HepG2 (cell line): ENCODE data around the gene MTHFD1L. TPM values are rescaled to one million over a fixed set of nuclear protein-coding genes. Genes with fewer than 3 reads are reported as not detected.

ENCODE experiments used
- BCL6 ChIP-seq: IDR thresholded peaks from 2 replicates; pipeline ENCODE4 v1.6.1; 2016; ENCODE audit warnings: missing genetic modification reagents, missing compliant biosample characterization
- FOSL2 ChIP-seq: sonication (generic); formaldehyde crosslinking; IDR thresholded peaks from 2 replicates; pipeline ENCODE4 v1.4.0; 2020; ENCODE audit warnings: missing genetic modification reagents
- HHEX ChIP-seq: IDR thresholded peaks from 2 replicates; pipeline ENCODE4 v1.6.1; 2016; ENCODE audit warnings: control low read depth
- HNRNPK ChIP-seq: fragments of 200-400 bp; formaldehyde crosslinking; IDR thresholded peaks from 2 replicates; pipeline ENCODE4 v1.6.1; 2018; ENCODE audit warnings: low read length, low read depth, moderate library complexity, mild to moderate bottlenecking; ENCODE audit not compliant: poor library complexity, severe bottlenecking
- ISL2 ChIP-seq: sonication (generic); formaldehyde crosslinking; IDR thresholded peaks from 2 replicates; pipeline ENCODE4 v1.5.0; 2020; ENCODE audit warnings: missing genetic modification reagents
- JUN ChIP-seq: sonication (generic); formaldehyde crosslinking; IDR thresholded peaks from 2 replicates; pipeline ENCODE4 v1.4.0; 2020; ENCODE audit warnings: mild to moderate bottlenecking, missing genetic modification reagents
- NFIC ChIP-seq: IDR thresholded peaks from 2 replicates; pipeline ENCODE4 v1.6.1; 2012; ENCODE audit warnings: mild to moderate bottlenecking, low read length, inconsistent platforms
- TGIF2 ChIP-seq: IDR thresholded peaks from 2 replicates; pipeline ENCODE4 v1.6.1; 2016; ENCODE audit warnings: control low read depth, missing compliant biosample characterization
- ZNF24 ChIP-seq: fragments of 450-650 bp; IDR thresholded peaks from 2 replicates; pipeline ENCODE4 v1.6.1; 2017; ENCODE audit warnings: antibody characterized with exemption, mild to moderate bottlenecking
- ZNF563 ChIP-seq: sonication (generic); formaldehyde crosslinking; IDR thresholded peaks from 2 replicates; pipeline ENCODE4 v1.8.0; 2022; ENCODE audit warnings: mild to moderate bottlenecking, moderate library complexity, missing genetic modification reagents
- ZNF720 ChIP-seq: sonication (generic); formaldehyde crosslinking; IDR thresholded peaks from 2 replicates; pipeline ENCODE4 v1.4.0; 2020; ENCODE audit warnings: missing genetic modification reagents
- ZNF776 ChIP-seq: sonication (generic); formaldehyde crosslinking; IDR thresholded peaks from 2 replicates; pipeline ENCODE4 v1.4.0; 2020; ENCODE audit warnings: mild to moderate bottlenecking, missing genetic modification reagents
- ZNF839 ChIP-seq: sonication (generic); formaldehyde crosslinking; IDR thresholded peaks from 2 replicates; pipeline ENCODE4 v1.4.0; 2020; ENCODE audit warnings: missing genetic modification reagents, mild to moderate bottlenecking, borderline replicate concordance
- ZSCAN29 ChIP-seq: sonication (generic); formaldehyde crosslinking; conservative IDR thresholded peaks from 2 replicates; pipeline ENCODE4 v1.4.0; 2020; ENCODE audit warnings: mild to moderate bottlenecking, missing genetic modification reagents
- ZSCAN31 ChIP-seq: sonication (generic); formaldehyde crosslinking; IDR thresholded peaks from 2 replicates; pipeline ENCODE4 v1.5.0; 2020; ENCODE audit warnings: low read depth, mild to moderate bottlenecking, missing genetic modification reagents
- polyA plus RNA-seq, 8 experiments: library from polyadenylated mRNA; depleted of rRNA in 3 of 8; stranded (reverse) in 7 of 8; unstranded in 1 of 8; fragments of >200 nt; fragmentation: Illumina TruSeq in 4 of 8; extraction: Trizol in 4 of 8; gene quantifications; 2 replicates each; pipeline versions ENCODE4 v1.2.1 to v1.2.3, GENCODE V29; 2011 to 2016; ENCODE audit warnings: low read depth in 4 of 8, missing spikeins in 1 of 8, mixed read lengths in 1 of 8; ENCODE audit not compliant: insufficient read depth in 1 of 8
- total RNA-seq, 5 experiments: library from RNA; depleted of rRNA; stranded (reverse); fragments of >200 nt; fragmentation: Illumina TruSeq; extraction: Trizol; gene quantifications; 2 replicates each; pipeline ENCODE4 v1.2.3, GENCODE V29; 2016; ENCODE audit warnings: low read depth in 1 of 5
- TF ChIP-seq, protein P1 (sequence below): sonication (generic); formaldehyde crosslinking; IDR thresholded peaks from 2 replicates; pipeline ENCODE4 v1.8.1; 2022; ENCODE audit warnings: low read depth, mild to moderate bottlenecking, missing genetic modification reagents
- TF ChIP-seq, protein P2 (sequence below): sonication (generic); formaldehyde crosslinking; conservative IDR thresholded peaks from 2 replicates; pipeline ENCODE4 v1.4.0; 2020; ENCODE audit warnings: missing genetic modification reagents
- TF ChIP-seq, protein P3 (sequence below): sonication (generic); formaldehyde crosslinking; IDR thresholded peaks from 2 replicates; pipeline ENCODE4 v1.5.0; 2020; ENCODE audit warnings: missing genetic modification reagents, mild to moderate bottlenecking, borderline replicate concordance
- TF ChIP-seq, protein P4 (sequence below), 2 experiments: sonication (generic) in 1 of 2; formaldehyde crosslinking in 1 of 2; IDR thresholded peaks; 2 replicates each; pipeline versions ENCODE4 v1.4.0 to v1.6.1; 2016 to 2020; ENCODE audit warnings: borderline replicate concordance in 1 of 2, low read depth in 1 of 2, mild to moderate bottlenecking in 1 of 2, missing genetic modification reagents in 1 of 2

The MTHFD1L gene
- total and polyA plus RNA-seq, 2 of the 13 experiments (the other 11 are each of a cell fraction or from before 2014, with no cell fraction given): 24.0 to 39.6 TPM

DNA sequence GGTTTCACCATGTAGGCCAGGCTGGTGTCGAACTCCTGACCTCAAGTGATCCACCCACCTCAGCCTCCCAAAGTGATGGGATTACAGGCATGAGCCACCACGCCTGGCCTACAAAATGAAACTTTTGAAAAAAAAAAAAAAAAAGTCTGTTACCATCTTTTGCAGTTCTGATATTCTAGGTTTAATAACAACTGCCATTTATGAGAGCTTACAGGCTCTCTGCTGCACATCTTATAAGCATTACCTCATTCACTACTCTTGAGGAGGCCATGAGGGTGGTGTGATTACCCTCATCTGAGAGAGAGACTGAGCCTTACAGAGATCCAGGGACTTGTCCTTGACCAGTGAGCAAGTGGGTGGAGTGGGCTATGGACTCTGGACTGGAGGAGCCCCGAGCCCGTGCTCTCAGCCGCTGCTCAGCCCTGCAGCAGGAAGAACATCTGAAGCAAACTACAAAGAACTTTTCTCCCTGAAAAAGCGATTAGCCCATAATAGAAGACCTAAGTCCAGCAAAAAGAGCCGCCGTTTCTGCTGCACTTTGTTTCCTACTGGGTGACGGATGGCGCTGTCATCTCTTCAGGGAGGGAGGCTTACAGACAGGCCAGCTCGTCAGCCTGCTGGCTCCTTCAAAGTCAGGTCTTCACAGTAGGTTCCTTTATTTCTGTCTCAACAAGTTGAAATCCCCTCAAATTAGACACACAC lies 254.5 kb downstream of the MTHFD1L start (continued):
- TF ChIP-seq, protein P1, sequence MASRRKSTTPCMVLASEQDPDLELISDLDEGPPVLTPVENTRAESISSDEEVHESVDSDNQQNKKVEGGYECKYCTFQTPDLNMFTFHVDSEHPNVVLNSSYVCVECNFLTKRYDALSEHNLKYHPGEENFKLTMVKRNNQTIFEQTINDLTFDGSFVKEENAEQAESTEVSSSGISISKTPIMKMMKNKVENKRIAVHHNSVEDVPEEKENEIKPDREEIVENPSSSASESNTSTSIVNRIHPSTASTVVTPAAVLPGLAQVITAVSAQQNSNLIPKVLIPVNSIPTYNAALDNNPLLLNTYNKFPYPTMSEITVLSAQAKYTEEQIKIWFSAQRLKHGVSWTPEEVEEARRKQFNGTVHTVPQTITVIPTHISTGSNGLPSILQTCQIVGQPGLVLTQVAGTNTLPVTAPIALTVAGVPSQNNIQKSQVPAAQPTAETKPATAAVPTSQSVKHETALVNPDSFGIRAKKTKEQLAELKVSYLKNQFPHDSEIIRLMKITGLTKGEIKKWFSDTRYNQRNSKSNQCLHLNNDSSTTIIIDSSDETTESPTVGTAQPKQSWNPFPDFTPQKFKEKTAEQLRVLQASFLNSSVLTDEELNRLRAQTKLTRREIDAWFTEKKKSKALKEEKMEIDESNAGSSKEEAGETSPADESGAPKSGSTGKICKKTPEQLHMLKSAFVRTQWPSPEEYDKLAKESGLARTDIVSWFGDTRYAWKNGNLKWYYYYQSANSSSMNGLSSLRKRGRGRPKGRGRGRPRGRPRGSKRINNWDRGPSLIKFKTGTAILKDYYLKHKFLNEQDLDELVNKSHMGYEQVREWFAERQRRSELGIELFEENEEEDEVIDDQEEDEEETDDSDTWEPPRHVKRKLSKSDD (CRISPR knock-in tag): no peak; the same call in 1 of the 2 replicates
- TF ChIP-seq, protein P2, sequence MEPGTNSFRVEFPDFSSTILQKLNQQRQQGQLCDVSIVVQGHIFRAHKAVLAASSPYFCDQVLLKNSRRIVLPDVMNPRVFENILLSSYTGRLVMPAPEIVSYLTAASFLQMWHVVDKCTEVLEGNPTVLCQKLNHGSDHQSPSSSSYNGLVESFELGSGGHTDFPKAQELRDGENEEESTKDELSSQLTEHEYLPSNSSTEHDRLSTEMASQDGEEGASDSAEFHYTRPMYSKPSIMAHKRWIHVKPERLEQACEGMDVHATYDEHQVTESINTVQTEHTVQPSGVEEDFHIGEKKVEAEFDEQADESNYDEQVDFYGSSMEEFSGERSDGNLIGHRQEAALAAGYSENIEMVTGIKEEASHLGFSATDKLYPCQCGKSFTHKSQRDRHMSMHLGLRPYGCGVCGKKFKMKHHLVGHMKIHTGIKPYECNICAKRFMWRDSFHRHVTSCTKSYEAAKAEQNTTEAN (CRISPR knock-in tag): 0 out of 2 replicates have a peak, but pooled peaks have one; percentile 43
- TF ChIP-seq ZNF776 (CRISPR knock-in tag) (no peak), ZSCAN31 (CRISPR knock-in tag) (peak; percentile 68; the same call in 1 of the 2 replicates), ZNF720 (no peak), JUN (CRISPR knock-in tag) (peak; percentile 95), TGIF2 (CRISPR knock-in tag) (0 out of 2 replicates have a peak, but pooled peaks have one; percentile 43), HNRNPK (no peak), BCL6 (CRISPR knock-in tag) (peak; percentile 70), ISL2 (CRISPR knock-in tag) (peak; percentile 81), NFIC (peak; percentile 75), ZNF839 (CRISPR knock-in tag) (0 out of 2 replicates have a peak, but pooled peaks have one; percentile 51), ZSCAN29 (CRISPR knock-in tag) (peak; percentile 90; the same call in 1 of the 2 replicates), ZNF24 (no peak), ZNF563 (CRISPR knock-in tag) (no peak), HHEX (CRISPR knock-in tag) (0 out of 2 replicates have a peak, but pooled peaks have one; percentile 11), FOSL2 (CRISPR knock-in tag) (peak; percentile 76)
- TF ChIP-seq, protein P3, sequence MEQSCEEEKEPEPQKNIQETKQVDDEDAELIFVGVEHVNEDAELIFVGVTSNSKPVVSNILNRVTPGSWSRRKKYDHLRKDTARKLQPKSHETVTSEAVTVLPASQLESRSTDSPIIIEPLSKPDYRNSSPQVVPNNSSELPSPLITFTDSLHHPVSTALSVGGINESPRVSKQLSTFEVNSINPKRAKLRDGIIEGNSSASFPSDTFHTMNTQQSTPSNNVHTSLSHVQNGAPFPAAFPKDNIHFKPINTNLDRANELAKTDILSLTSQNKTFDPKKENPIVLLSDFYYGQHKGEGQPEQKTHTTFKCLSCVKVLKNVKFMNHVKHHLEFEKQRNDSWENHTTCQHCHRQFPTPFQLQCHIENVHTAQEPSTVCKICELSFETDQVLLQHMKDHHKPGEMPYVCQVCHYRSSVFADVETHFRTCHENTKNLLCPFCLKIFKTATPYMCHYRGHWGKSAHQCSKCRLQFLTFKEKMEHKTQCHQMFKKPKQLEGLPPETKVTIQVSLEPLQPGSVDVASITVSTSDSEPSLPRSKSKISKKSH (CRISPR knock-in tag): no peak
- TF ChIP-seq, protein P4, sequence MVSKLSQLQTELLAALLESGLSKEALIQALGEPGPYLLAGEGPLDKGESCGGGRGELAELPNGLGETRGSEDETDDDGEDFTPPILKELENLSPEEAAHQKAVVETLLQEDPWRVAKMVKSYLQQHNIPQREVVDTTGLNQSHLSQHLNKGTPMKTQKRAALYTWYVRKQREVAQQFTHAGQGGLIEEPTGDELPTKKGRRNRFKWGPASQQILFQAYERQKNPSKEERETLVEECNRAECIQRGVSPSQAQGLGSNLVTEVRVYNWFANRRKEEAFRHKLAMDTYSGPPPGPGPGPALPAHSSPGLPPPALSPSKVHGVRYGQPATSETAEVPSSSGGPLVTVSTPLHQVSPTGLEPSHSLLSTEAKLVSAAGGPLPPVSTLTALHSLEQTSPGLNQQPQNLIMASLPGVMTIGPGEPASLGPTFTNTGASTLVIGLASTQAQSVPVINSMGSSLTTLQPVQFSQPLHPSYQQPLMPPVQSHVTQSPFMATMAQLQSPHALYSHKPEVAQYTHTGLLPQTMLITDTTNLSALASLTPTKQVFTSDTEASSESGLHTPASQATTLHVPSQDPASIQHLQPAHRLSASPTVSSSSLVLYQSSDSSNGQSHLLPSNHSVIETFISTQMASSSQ (IDR thresholded peaks at IDR 0.05; ENCODE audit: low read depth): peak; percentile 38; the same call in 1 of the 2 replicates
- TF ChIP-seq, protein P4 (CRISPR knock-in tag; IDR thresholded peaks at IDR 0.05; ENCODE audit: borderline replicate concordance): peak; percentile 64; the same call in 1 of the 2 replicates
